Loucy (cell line): Measurements from ENCODE around the gene SLU7.

Experiments
- CTCF ChIP-seq: fragments of 200-600 bp; sonication (generic); conservative IDR thresholded peaks from 2 replicates; pipeline ENCODE4 v1.5.1; 2014; ENCODE audit warnings: mild to moderate bottlenecking, antibody characterized with exemption, low read length
- EZH2phosphoT487 ChIP-seq: fragments of 200-600 bp; IDR thresholded peaks from 2 replicates; pipeline ENCODE4 v1.6.1; 2018; ENCODE audit warnings: antibody characterized with exemption, mild to moderate bottlenecking, moderate library complexity, borderline replicate concordance

GRCh38 chr5:160360310-160360709 lies 58.6 kb downstream of the SLU7 start:
- TF ChIP-seq CTCF, result no peak
- no peak for TF ChIP-seq EZH2phosphoT487
